Caco-2 (cell line): ENCODE measurements around the gene TOMM20L. TPM values are rescaled to one million over a fixed set of nuclear protein-coding genes. Genes with fewer than 3 reads are reported as not detected.

Source experiments
- Bru-seq: library from RNA; stranded (reverse); fragments of 400-500 nt; gene quantifications from one replicate; lab custom pipeline; 2021; lab: Mats Ljungman, UMichigan
- BruChase-seq, 2 experiments: library from RNA; stranded (reverse); fragments of 400-500 nt; gene quantifications; one replicate each; lab custom pipeline; 2021; lab: Mats Ljungman, UMichigan
- BruUV-seq: library from RNA; stranded (reverse); fragments of 400-500 nt; replicated peaks from 2 replicates; lab custom pipeline; 2021; lab: Mats Ljungman, UMichigan
- CTCF ChIA-PET: fragments of 300-600 bp; sonication (Branson Sonifier 250); formaldehyde crosslinking; loops from one replicate; lab custom pipeline; 2022; ENCODE audit warnings: antibody characterized with exemption; lab: Charles Lee
- POLR2A ChIA-PET: fragments of 300-600 bp; sonication (Branson Sonifier 250); formaldehyde crosslinking; loops from one replicate; lab custom pipeline; 2022; ENCODE audit warnings: antibody characterized with exemption; lab: Charles Lee
- DNase-seq, 2 experiments: peaks; one replicate each; pipeline versions ENCODE4 v3.0.0 to v3.0.0-alpha.2; 2020 to 2022
- H3K27me3 ChIP-seq: replicated peaks from 2 replicates; pipeline ENCODE4 v1.6.0; 2011; ENCODE audit warnings: low read length; ENCODE audit not compliant: control insufficient read depth, insufficient read depth
- H3K36me3 ChIP-seq: 2 replicates; pipeline ENCODE4 v1.5.1; 2011; ENCODE audit warnings: low read length; ENCODE audit not compliant: control insufficient read depth, insufficient read depth
- H3K4me1 ChIP-seq: fragments of 250-450 bp; sonication (Bioruptor Pico); 2 replicates; pipeline ENCODE4 v1.5.1; 2020; ENCODE audit warnings: mild to moderate bottlenecking
- H3K4me3 ChIP-seq: 2 replicates; pipeline ENCODE4 v1.5.1; 2011; ENCODE audit warnings: low read depth, mild to moderate bottlenecking, control low read depth, low read length
- H3K9me3 ChIP-seq: fragments of 250-450 bp; sonication (Bioruptor Pico); 2 replicates; pipeline ENCODE4 v1.5.1; 2020; ENCODE audit warnings: mild to moderate bottlenecking, moderate library complexity
- H3K27ac Mint-ChIP-seq: one replicate; pipeline ENCODE4 v1.8.0; 2022; ENCODE audit warnings: mixed read lengths; ENCODE audit not compliant: unreplicated experiment
- H3K27me3 Mint-ChIP-seq: one replicate; pipeline ENCODE4 v1.8.0; 2022; ENCODE audit warnings: mixed read lengths; ENCODE audit not compliant: insufficient read depth, unreplicated experiment
- H3K36me3 Mint-ChIP-seq: one replicate; pipeline ENCODE4 v1.8.0; 2022; ENCODE audit warnings: mild to moderate bottlenecking, mixed read lengths; ENCODE audit not compliant: insufficient read depth, unreplicated experiment
- H3K4me1 Mint-ChIP-seq: one replicate; pipeline ENCODE4 v1.8.0; 2022; ENCODE audit warnings: low read depth, mixed read lengths; ENCODE audit not compliant: unreplicated experiment
- H3K4me3 Mint-ChIP-seq: one replicate; pipeline ENCODE4 v1.8.0; 2022; ENCODE audit warnings: mild to moderate bottlenecking, moderate library complexity, mixed read lengths; ENCODE audit not compliant: unreplicated experiment
- H3K9me3 Mint-ChIP-seq: one replicate; pipeline ENCODE4 v1.8.0; 2022; ENCODE audit warnings: mixed read lengths; ENCODE audit not compliant: unreplicated experiment
- CTCF ChIP-seq, 2 experiments: fragments of 200-600 bp in 1 of 2; IDR thresholded peaks; 1 replicate in 1 of 2; 2 replicates in 1 of 2; pipeline versions ENCODE4 v1.5.1 to v1.8.0; 2011 to 2022; ENCODE audit warnings: antibody characterized with exemption in 1 of 2, control low read depth in 1 of 2, inconsistent platforms in 1 of 2, low read depth in 1 of 2, low read length in 1 of 2, mild to moderate bottlenecking in 1 of 2, moderate library complexity in 1 of 2; ENCODE audit not compliant: insufficient read depth in 1 of 2, severe bottlenecking in 1 of 2, unreplicated experiment in 1 of 2
- intact Hi-C: fragments of 100-400 bp; cut with micrococcal nuclease; formaldehyde crosslinking; loops from one replicate; pipeline ENCODE4 v1.10.0; 2022; ENCODE audit not compliant: unreplicated experiment
- long read RNA-seq: library from polyadenylated mRNA; stranded (forward); transcript quantifications from one replicate; pipeline ENCODE4 v2.0.0, GENCODE V29; 2022
- total RNA-seq: library from RNA; stranded (reverse); gene quantifications from 2 replicates; pipeline ENCODE4 v1.2.3, GENCODE V29; 2022

TOMM20L gene
- total RNA-seq: 1.2 and 1.7 TPM in 2 replicates
- percentile 80 among the genes with signal in this experiment for Bru-seq, nascent RNA
- BruChase-seq, experiment 1, labeled RNA remaining after a 2-hour chase: percentile 54 among the genes with signal in this experiment
- percentile 49 among the genes with signal in this experiment for BruChase-seq, experiment 2, labeled RNA remaining after a 6-hour chase
- long read RNA-seq, partial matches to known transcripts: 1 of 2 reads
- long read RNA-seq, other reads (novel, unspliced or antisense): 1 of 2 reads

- ChIA-PET POLR2A (interaction anchor here (0.5 to 3.9 kb wide), 5 partner anchors 18 to 198 kb away, joined by 3 to 15 read pairs (median 3); partner anchors contain the start of genes ARID4A, KIAA0586 and TIMM9), CTCF (interaction anchor here (1.0 to 2.0 kb wide), 4 partner anchors 32 to 375 kb away, joined by 3 to 12 read pairs (median 3); partner anchors contain the start of genes ARID4A and KIAA0586)
- H3K9me3 ChIP-seq: no peaks in the 10 kb centered on the region
- peaks cover 17% of the 10 kb centered on the region for H3K4me1 ChIP-seq
- Mint-ChIP-seq H3K4me3 (peak within 1 kb of the TSS; percentile 84), H3K9me3 (no peaks in the 10 kb centered on the region), H3K27me3 (no peaks in the 10 kb centered on the region), H3K4me1 (peaks cover 15% of the 10 kb centered on the region), H3K36me3 (peaks cover 8% of the 10 kb centered on the region), H3K27ac (peak within 1 kb of the TSS; percentile 96)
- no peaks in the 10 kb centered on the region for H3K27me3 ChIP-seq
- intact Hi-C loops: loop anchor here (1.0 kb wide), 1 partner anchor 98 kb away; the partner anchor contains the start of gene ARID4A
- no TSS peak for BruUV-seq
- no peaks in the 10 kb centered on the region for H3K36me3 ChIP-seq
- peak; percentile 85 to 92 for DNase-seq
- TF ChIP-seq CTCF (IDR thresholded peaks at IDR 0.05; ENCODE audit: insufficient read depth in 1 of 2, low read depth in 1 of 2, low read length in 1 of 2, severe bottlenecking in 1 of 2, unreplicated experiment in 1 of 2): peak; percentile 32 to 84
- peak within 1 kb of the TSS; percentile 47 for H3K4me3 ChIP-seq
Measured at GRCh38 chr14:58395812-58396788, at the start of gene TOMM20L. Gene TOMM20L (plus strand): TSS chr14:58395930. CDS start chr14:58395958, 28 bp downstream.

- Histone ChIP-seq H3K27me3 (no peaks in the 10 kb centered on the region), H3K4me1 (no peaks in the 10 kb centered on the region), H3K36me3 (no peaks in the 10 kb centered on the region; the same call in 1 of the 2 replicates), H3K9me3 (no peaks in the 10 kb centered on the region), H3K4me3 (no peak overlapping the region)
- POLR2A ChIA-PET: no interaction called here
- Mint-ChIP-seq H3K4me1 (no peaks in the 10 kb centered on the region), H3K36me3 (peaks cover 46% of the 10 kb centered on the region), H3K27ac (no peak overlapping the region), H3K4me3 (no peak overlapping the region), H3K27me3 (no peaks in the 10 kb centered on the region), H3K9me3 (no peaks in the 10 kb centered on the region)
- intact Hi-C loops: no loop called here
- DNase-seq: no peak
- TF ChIP-seq CTCF (IDR thresholded peaks at IDR 0.05; ENCODE audit: insufficient read depth in 1 of 2, low read depth in 1 of 2, low read length in 1 of 2, severe bottlenecking in 1 of 2, unreplicated experiment in 1 of 2): no peak
- CTCF ChIA-PET: no interaction called here
- BruUV-seq: no TSS peak
Measured at GRCh38 chr14:58353516-58354299, 42.0 kb upstream of the TOMM20L start.
